SU-DHL-6 (cell line): ENCODE measurements around the gene QPCT.

ENCODE experiments used
- CTCF ChIP-seq: fragments of 200-600 bp; sonication (generic); IDR thresholded peaks from one replicate; pipeline ENCODE4 v1.5.1; 2017; ENCODE audit warnings: antibody characterized with exemption, mild to moderate bottlenecking, low read length, moderate library complexity; ENCODE audit not compliant: insufficient read depth, poor library complexity, severe bottlenecking
- EZH2phosphoT487 ChIP-seq: fragments of 200-600 bp; sonication (generic), shearing (Covaris generic); conservative IDR thresholded peaks from 2 replicates; pipeline ENCODE4 v1.6.1; 2018; ENCODE audit warnings: mild to moderate bottlenecking, antibody characterized with exemption, low read length, moderate library complexity, mixed read lengths

- TF ChIP-seq CTCF (no peak), EZH2phosphoT487 (no peak)
These were observed 13.1 kb downstream of the QPCT start for GRCh38 chr2:37357530-37357929.
